T-cell (primary cell): ENCODE results near the gene PHKB. TPM values are rescaled to one million over a fixed set of nuclear protein-coding genes. Genes with fewer than 3 reads are reported as not detected.

Experiments used
- ATAC-seq, 4 experiments: fragments of 200-7000 bp in 3 of 4; fragments of 150-1000 bp in 1 of 4; cut with Tn5 transposase; replicated peaks in 1 of 4; 1 replicate in 3 of 4; 2 replicates in 1 of 4; pipeline ENCODE4 v1.10.0; 2021; ENCODE audit warnings: moderate library complexity in 3 of 4, mild to moderate bottlenecking in 2 of 4, moderate number of reproducible peaks in 1 of 4
- CTCF ChIA-PET, 2 donors: fragments of 300-600 bp; sonication (Branson Sonifier 250); formaldehyde crosslinking; loops; one replicate each; lab custom pipeline; 2022; ENCODE audit warnings: antibody characterized with exemption in 2 of 2; lab: Charles Lee
- POLR2A ChIA-PET, 2 donors: fragments of 300-600 bp; sonication (Branson Sonifier 250); formaldehyde crosslinking; loops; one replicate each; lab custom pipeline; 2022; ENCODE audit warnings: antibody characterized with exemption in 2 of 2; lab: Charles Lee
- DNase-seq, 35 experiments: peaks; one replicate each; pipeline versions ENCODE4 v3.0.0 to v3.0.0-alpha.2; 2013 to 2023
- H3K27ac ChIP-seq: one replicate; pipeline ENCODE4 v1.5.1; 2013; ENCODE audit warnings: low read length
- H3K27me3 ChIP-seq, 2 experiments: replicated peaks in 1 of 2; 1 replicate in 1 of 2; 2 replicates in 1 of 2; pipeline versions ENCODE4 v1.6.1 to v1.7.0; 2013; ENCODE audit warnings: low read length in 1 of 2, mixed read lengths in 1 of 2; ENCODE audit not compliant: control insufficient read depth in 2 of 2, insufficient read depth in 2 of 2; ENCODE audit errors: extremely low read depth in 1 of 2
- H3K36me3 ChIP-seq, 2 donors: 1 replicate in 1 of 2; 2 replicates in 1 of 2; pipeline versions ENCODE4 v1.6.1 to v1.7.0; 2013; ENCODE audit warnings: low read length in 1 of 2; ENCODE audit not compliant: control insufficient read depth in 2 of 2, insufficient read depth in 1 of 2; ENCODE audit errors: extremely low read depth in 1 of 2
- H3K4me1 ChIP-seq, 2 experiments: 1 replicate in 1 of 2; 2 replicates in 1 of 2; pipeline versions ENCODE4 v1.6.1 to v1.7.0; 2013; ENCODE audit warnings: low read length in 2 of 2, mixed read lengths in 1 of 2; ENCODE audit not compliant: insufficient read depth in 2 of 2, control insufficient read depth in 1 of 2; ENCODE audit errors: extremely low read depth in 1 of 2
- H3K4me3 ChIP-seq, 2 donors: 1 replicate in 1 of 2; 2 replicates in 1 of 2; pipeline versions ENCODE4 v1.5.1 to v1.7.0; 2013; ENCODE audit warnings: mild to moderate bottlenecking in 2 of 2, low read length in 1 of 2, moderate library complexity in 1 of 2; ENCODE audit not compliant: control insufficient read depth in 1 of 2; ENCODE audit errors: extremely low read depth in 1 of 2
- H3K9me3 ChIP-seq: 2 replicates; pipeline ENCODE4 v1.7.0; 2013
- H3K27ac Mint-ChIP-seq, 2 donors: one replicate each; pipeline ENCODE4 v1.8.0; 2020 to 2021; ENCODE audit warnings: mild to moderate bottlenecking in 2 of 2, mixed read lengths in 2 of 2
- H3K27me3 Mint-ChIP-seq, 2 donors: one replicate each; pipeline ENCODE4 v1.8.0; 2021 to 2022; ENCODE audit warnings: mixed read lengths in 2 of 2
- H3K36me3 Mint-ChIP-seq: one replicate; pipeline ENCODE4 v1.8.0; 2021; ENCODE audit warnings: mixed read lengths
- H3K4me1 Mint-ChIP-seq, 3 donors: one replicate each; pipeline ENCODE4 v1.8.0; 2020 to 2022; ENCODE audit warnings: mixed read lengths in 3 of 3, mild to moderate bottlenecking in 1 of 3
- H3K4me3 Mint-ChIP-seq, 3 donors: one replicate each; pipeline ENCODE4 v1.8.0; 2020 to 2022; ENCODE audit warnings: mild to moderate bottlenecking in 3 of 3, mixed read lengths in 3 of 3, moderate library complexity in 3 of 3
- H3K9me3 Mint-ChIP-seq, 3 donors: one replicate each; pipeline ENCODE4 v1.8.0; 2020 to 2022; ENCODE audit warnings: mixed read lengths in 3 of 3
- WGBS: methylation state at CpG from one replicate; pipeline ENCODE4 v1.1.5; 2013; ENCODE audit warnings: missing lambda C conversion rate; ENCODE audit not compliant: insufficient coverage; 5-methylcytosine and 5-hydroxymethylcytosine counted together
- total RNA-seq, 35 experiments: library from RNA in 6 of 35; stranded (reverse) in 6 of 35; fragments of 120-200 nt in 1 of 35; gene quantifications; one replicate each; pipeline versions ENCODE4 v1.2.1 to v1.2.4 and lab custom pipeline; 2013 to 2026

PHKB gene
- total RNA-seq, 5 donors from 2014 or later (not counting 1 experiment from before 2014, with no cell fraction given), result 40.6 to 67.5 (median 48.8) TPM

GRCh38 chr16:47519996-47520679 is 59.0 kb downstream of the PHKB start:
- ATAC-seq (no peak), DNase-seq (no peak)
- no CpG with 5 or more reads among the region's 2 CpGs for WGBS
- no peaks in the 10 kb centered on the region for H3K27me3 ChIP-seq
- no peaks in the 10 kb centered on the region for H3K4me1 ChIP-seq
- Mint-ChIP-seq H3K4me3 (no peak overlapping the region), H3K36me3 (peaks cover 44% of the 10 kb centered on the region), H3K4me1 (peaks cover 15 to 19% (median 18%) of the 10 kb centered on the region in 3 donors), H3K27me3 (no peaks in the 10 kb centered on the region), H3K27ac (no peak overlapping the region), H3K9me3 (no peaks in the 10 kb centered on the region)
- no peak overlapping the region for H3K4me3 ChIP-seq
- H3K36me3 ChIP-seq, result peaks cover 4 to 13% of the 10 kb centered on the region in 2 donors
- H3K27ac ChIP-seq, result no peak overlapping the region
- ChIA-PET CTCF (no interaction called here), POLR2A (no interaction called here)
- no peaks in the 10 kb centered on the region for H3K9me3 ChIP-seq

- DNase-seq, result peak in 1 of 35 experiments; percentile 12
- H3K27me3 Mint-ChIP-seq, result no peaks in the 10 kb centered on the region
- CTCF ChIA-PET, result interaction anchor here in 1 of 2 donors (1.1 to 1.3 kb wide), 2 partner anchors 14 to 78 kb away, joined by 3 read pairs; no protein-coding TSS in a partner anchor
- H3K27ac Mint-ChIP-seq, result peak overlapping the region; percentile 15 to 30
- H3K9me3 Mint-ChIP-seq, result no peaks in the 10 kb centered on the region
- H3K36me3 Mint-ChIP-seq, result peaks cover 54% of the 10 kb centered on the region
- Histone ChIP-seq H3K9me3 (no peaks in the 10 kb centered on the region), H3K27ac (no peak overlapping the region), H3K4me3 (no peak overlapping the region), H3K4me1 (no peaks in the 10 kb centered on the region), H3K27me3 (no peaks in the 10 kb centered on the region), H3K36me3 (peaks cover 0 to 3% of the 10 kb centered on the region in 2 donors)
- peak in 1 of 4 experiments; percentile 51 for ATAC-seq
- POLR2A ChIA-PET, result interaction anchor here in 1 of 2 donors (0.7 kb wide), 1 partner anchor 35 kb away, joined by 5 read pairs; no protein-coding TSS in a partner anchor
- peaks cover 15 to 19% (median 18%) of the 10 kb centered on the region in 3 donors for H3K4me1 Mint-ChIP-seq
- no peak overlapping the region for H3K4me3 Mint-ChIP-seq
- 100% methylated on average over 1 of the region's 2 CpGs for WGBS
Measured at GRCh38 chr16:47523342-47524006, 62.3 kb downstream of the PHKB start.

DNA sequence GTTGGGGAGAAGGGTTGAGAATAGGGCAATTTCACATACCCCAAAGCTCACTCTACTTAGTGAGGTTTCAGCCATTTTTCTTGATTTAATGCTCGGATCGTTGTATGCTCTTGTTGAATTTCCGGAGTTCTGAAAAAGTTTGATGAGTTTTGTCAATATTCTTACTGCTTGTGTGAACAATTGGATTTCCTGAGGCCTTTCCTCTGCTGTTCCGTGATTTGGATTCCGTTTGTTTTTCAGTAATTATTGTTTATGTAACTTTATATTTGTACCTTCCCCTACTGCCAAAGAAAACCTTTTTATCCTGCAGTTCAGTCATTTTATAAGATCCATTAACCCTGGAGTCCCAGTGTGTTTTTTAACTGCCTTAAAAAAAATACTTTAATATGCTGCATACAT is 62.9 kb downstream of the PHKB start:
- Histone ChIP-seq H3K27me3 (no peaks in the 10 kb centered on the region), H3K36me3 (peaks cover 0 to 3% of the 10 kb centered on the region in 2 donors), H3K4me1 (no peaks in the 10 kb centered on the region), H3K27ac (no peak overlapping the region), H3K4me3 (no peak overlapping the region), H3K9me3 (no peaks in the 10 kb centered on the region)
- ChIA-PET POLR2A (interaction anchor here in 1 of 2 donors (0.7 kb wide), 1 partner anchor 36 kb away, joined by 5 read pairs; no protein-coding TSS in a partner anchor), CTCF (interaction anchor here in 1 of 2 donors (1.0 to 1.3 kb wide), 3 partner anchors 15 to 78 kb away, joined by 3 read pairs; no protein-coding TSS in a partner anchor)
- no peak for ATAC-seq
- Mint-ChIP-seq H3K27ac (peak overlapping the region in 1 of 2 donors; percentile 15), H3K4me3 (no peak overlapping the region), H3K36me3 (peaks cover 57% of the 10 kb centered on the region), H3K9me3 (no peaks in the 10 kb centered on the region), H3K4me1 (peaks cover 15 to 19% (median 18%) of the 10 kb centered on the region in 3 donors), H3K27me3 (no peaks in the 10 kb centered on the region)
- 100% methylated on average over 3 of the region's 5 CpGs for WGBS
- DNase-seq, result no peak

DNA sequence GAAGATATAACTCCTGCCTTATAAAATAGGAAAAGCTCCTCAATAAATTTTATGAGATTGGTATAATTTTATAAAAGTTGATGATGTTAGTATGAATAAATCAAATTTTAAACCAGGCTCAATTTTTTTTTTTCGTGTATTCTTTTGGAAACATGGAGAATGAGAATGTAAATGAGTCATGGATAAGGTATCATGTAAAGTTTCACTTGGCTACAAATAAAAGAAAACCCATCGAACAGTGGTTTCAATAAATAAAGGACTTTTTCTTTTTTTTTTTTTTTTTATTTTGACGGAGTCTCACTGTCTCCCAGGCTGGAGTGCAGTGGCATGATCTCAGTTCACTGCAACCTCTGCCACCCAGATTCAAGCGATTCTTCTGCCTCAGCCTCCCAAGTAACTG is 67.3 kb downstream of the PHKB start:
- ATAC-seq, result no peak
- Mint-ChIP-seq H3K27me3 (no peaks in the 10 kb centered on the region), H3K36me3 (peaks cover 46% of the 10 kb centered on the region), H3K4me3 (no peak overlapping the region), H3K9me3 (peaks cover 0 to 6% (median 0%) of the 10 kb centered on the region in 3 donors), H3K27ac (no peak overlapping the region), H3K4me1 (peaks cover 4 to 7% (median 6%) of the 10 kb centered on the region in 3 donors)
- ChIA-PET POLR2A (interaction anchor here (0.5 to 0.7 kb wide), 2 partner anchors 160 to 446 kb away, joined by 3 to 4 read pairs; no protein-coding TSS in a partner anchor), CTCF (interaction anchor here in 1 of 2 donors (0.7 kb wide), 1 partner anchor 611 kb away, joined by 3 read pairs; no protein-coding TSS in a partner anchor)
- H3K27me3 ChIP-seq, result no peaks in the 10 kb centered on the region
- DNase-seq, result no peak
- H3K4me3 ChIP-seq, result no peak overlapping the region
- peaks cover 0 to 7% of the 10 kb centered on the region in 2 donors for H3K36me3 ChIP-seq
- WGBS, result no CpG with 5 or more reads among the region's 4 CpGs
- no peaks in the 10 kb centered on the region for H3K9me3 ChIP-seq
- no peak overlapping the region for H3K27ac ChIP-seq
- H3K4me1 ChIP-seq, result no peaks in the 10 kb centered on the region

GRCh38 chr16:47533744-47534292 is 72.7 kb downstream of the PHKB start:
- peaks cover 0 to 18% (median 4%) of the 10 kb centered on the region in 3 donors for H3K9me3 Mint-ChIP-seq
- no peaks in the 10 kb centered on the region for H3K27me3 Mint-ChIP-seq
- Histone ChIP-seq H3K36me3 (peaks cover 4 to 5% of the 10 kb centered on the region in 2 donors), H3K4me3 (no peak overlapping the region), H3K27me3 (no peaks in the 10 kb centered on the region), H3K27ac (no peak overlapping the region), H3K9me3 (no peaks in the 10 kb centered on the region), H3K4me1 (no peaks in the 10 kb centered on the region)
- H3K4me3 Mint-ChIP-seq, result no peak overlapping the region
- ChIA-PET POLR2A (no interaction called here), CTCF (no interaction called here)
- DNase-seq (no peak), ATAC-seq (no peak)
- H3K36me3 Mint-ChIP-seq, result peaks cover 57% of the 10 kb centered on the region
- peaks cover 4 to 14% (median 12%) of the 10 kb centered on the region in 3 donors for H3K4me1 Mint-ChIP-seq
- no peak overlapping the region for H3K27ac Mint-ChIP-seq
- 96% methylated on average over 7 of the region's 8 CpGs for WGBS

- peaks cover 4 to 16% (median 12%) of the 10 kb centered on the region in 3 donors for H3K4me1 Mint-ChIP-seq
- H3K36me3 Mint-ChIP-seq, result peaks cover 76% of the 10 kb centered on the region
- no peak overlapping the region for H3K4me3 Mint-ChIP-seq
- WGBS, result no CpG with 5 or more reads among the region's 1 CpG
- Histone ChIP-seq H3K27me3 (no peaks in the 10 kb centered on the region), H3K9me3 (peaks cover 2% of the 10 kb centered on the region), H3K4me1 (no peaks in the 10 kb centered on the region), H3K27ac (no peak overlapping the region), H3K4me3 (no peak overlapping the region), H3K36me3 (peaks cover 0 to 5% of the 10 kb centered on the region in 2 donors)
- ChIA-PET CTCF (no interaction called here), POLR2A (no interaction called here)
- no peaks in the 10 kb centered on the region for H3K27me3 Mint-ChIP-seq
- H3K27ac Mint-ChIP-seq, result peak overlapping the region in 1 of 2 donors; percentile 61
- no peak for DNase-seq
- H3K9me3 Mint-ChIP-seq, result peaks cover 3 to 39% (median 14%) of the 10 kb centered on the region in 3 donors
- no peak for ATAC-seq
Measured at GRCh38 chr16:47538472-47538871, 77.3 kb downstream of the PHKB start.
